IPS-20b (cell line): Measurements from ENCODE around the gene PDCD1LG2.

Source experiments
- H3K27ac ChIP-seq: one replicate; pipeline ENCODE4 v1.5.1; 2013; ENCODE audit warnings: low read length
- H3K27me3 ChIP-seq: 2 replicates; pipeline ENCODE4 v1.6.1; 2013; ENCODE audit warnings: mild to moderate bottlenecking, low read length, inconsistent platforms; ENCODE audit not compliant: insufficient read depth
- H3K36me3 ChIP-seq: 2 replicates; pipeline ENCODE4 v1.6.1; 2013; ENCODE audit warnings: low read depth, mild to moderate bottlenecking, inconsistent platforms, low read length, moderate library complexity; ENCODE audit not compliant: insufficient read depth
- H3K4me1 ChIP-seq: 2 replicates; pipeline ENCODE4 v1.6.1; 2013; ENCODE audit warnings: mild to moderate bottlenecking, control low read depth, inconsistent platforms, low read length, moderate library complexity; ENCODE audit not compliant: insufficient read depth
- H3K4me3 ChIP-seq: 2 replicates; pipeline ENCODE4 v1.5.1; 2013; ENCODE audit warnings: mild to moderate bottlenecking, low read length, inconsistent platforms
- H3K9ac ChIP-seq: 2 replicates; pipeline ENCODE4 v1.6.1; 2013; ENCODE audit warnings: low read depth, mild to moderate bottlenecking, inconsistent platforms, low read length, moderate library complexity
- H3K9me3 ChIP-seq: 2 replicates; pipeline ENCODE4 v1.6.1; 2013; ENCODE audit warnings: mild to moderate bottlenecking, low read depth, low read length, inconsistent platforms; ENCODE audit not compliant: insufficient read depth

Gene PDCD1LG2

DNA sequence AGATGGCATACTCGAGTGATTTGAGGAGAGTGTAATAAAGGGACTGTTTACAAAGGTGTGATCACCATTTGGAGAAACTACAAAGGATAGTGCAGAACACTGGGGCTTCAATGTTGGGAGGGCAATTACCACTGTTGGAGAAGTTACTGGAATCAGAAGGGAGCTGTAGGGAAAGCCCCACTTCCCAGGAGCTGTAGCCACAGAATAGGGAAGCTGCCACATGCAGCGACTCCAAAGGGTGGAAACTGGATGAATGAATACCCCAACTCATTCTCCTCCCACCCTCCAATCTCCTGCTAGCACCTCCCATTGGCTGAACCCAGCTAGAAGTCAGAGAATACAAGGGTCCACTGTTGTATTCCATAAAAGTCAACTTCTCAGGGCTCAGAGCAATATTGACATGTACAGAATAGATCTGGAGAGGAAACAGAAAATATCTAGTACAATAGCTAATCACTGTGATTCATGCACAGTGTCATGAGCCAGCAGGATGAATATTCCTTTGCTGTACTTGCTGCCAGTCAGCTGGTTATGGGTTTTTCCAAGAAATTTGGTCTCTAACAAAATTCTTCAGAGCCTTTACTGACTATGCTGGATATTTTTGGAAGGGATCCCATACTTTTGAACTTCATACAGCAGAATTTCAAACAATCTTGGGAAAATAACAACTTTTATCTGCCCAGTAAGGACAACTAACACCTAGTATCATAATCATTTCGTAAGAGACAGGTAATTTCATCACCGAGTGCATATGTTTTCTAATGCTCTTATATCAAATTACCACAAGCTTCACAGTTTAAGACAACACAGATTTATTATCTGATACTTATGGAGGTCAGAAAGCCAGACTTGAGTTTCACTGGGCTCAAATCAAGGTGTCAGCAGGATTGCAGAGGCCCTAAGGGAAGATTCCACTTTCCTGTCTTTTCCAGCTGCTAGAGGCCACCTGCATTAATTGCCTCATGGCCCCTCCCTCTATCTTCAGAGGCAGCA, 39.6 kb downstream of the PDCD1LG2 start:
- Histone ChIP-seq H3K4me3 (no peak overlapping the region), H3K27me3 (no peaks in the 10 kb centered on the region), H3K9ac (no peak overlapping the region), H3K4me1 (no peaks in the 10 kb centered on the region), H3K9me3 (no peaks in the 10 kb centered on the region), H3K27ac (no peak overlapping the region), H3K36me3 (no peaks in the 10 kb centered on the region)

DNA sequence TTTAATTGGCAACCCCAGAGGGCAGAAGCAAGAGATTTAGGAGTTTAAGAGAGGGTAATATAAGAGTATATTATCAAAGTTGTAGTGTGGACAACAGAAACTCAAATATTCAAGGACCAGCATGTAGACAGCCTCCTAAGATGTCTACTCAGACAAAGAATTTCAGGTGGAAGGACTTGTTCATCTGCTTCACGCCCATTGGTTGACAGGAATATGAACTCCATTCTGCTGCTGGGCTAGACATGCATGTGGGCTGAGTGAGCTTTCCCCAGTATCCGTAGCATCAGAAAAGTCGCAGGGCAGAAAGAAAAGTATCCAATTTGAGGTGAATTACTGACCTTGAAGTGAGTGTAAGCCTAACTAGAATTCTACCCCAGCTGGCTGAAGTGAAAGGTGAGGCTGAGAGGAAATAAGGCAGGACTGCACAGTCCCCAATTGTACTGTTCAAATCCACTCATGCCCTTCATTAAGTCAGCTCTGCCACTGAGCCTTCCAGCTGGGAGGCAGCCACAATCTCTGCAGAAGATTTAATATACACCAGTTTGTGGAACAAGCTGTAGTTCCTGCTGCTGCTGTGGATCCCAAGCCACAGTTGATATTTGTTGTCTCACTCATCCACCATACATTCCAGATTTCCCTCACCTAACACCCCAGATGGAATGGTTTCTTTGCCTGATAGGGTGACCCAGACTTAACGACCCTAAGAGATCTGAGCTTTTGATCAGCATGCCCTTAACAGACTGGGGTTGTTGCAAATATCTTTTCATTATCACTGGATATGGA, 41.2 kb downstream of the PDCD1LG2 start:
- Histone ChIP-seq H3K9me3 (no peaks in the 10 kb centered on the region), H3K27ac (no peak overlapping the region)

DNA sequence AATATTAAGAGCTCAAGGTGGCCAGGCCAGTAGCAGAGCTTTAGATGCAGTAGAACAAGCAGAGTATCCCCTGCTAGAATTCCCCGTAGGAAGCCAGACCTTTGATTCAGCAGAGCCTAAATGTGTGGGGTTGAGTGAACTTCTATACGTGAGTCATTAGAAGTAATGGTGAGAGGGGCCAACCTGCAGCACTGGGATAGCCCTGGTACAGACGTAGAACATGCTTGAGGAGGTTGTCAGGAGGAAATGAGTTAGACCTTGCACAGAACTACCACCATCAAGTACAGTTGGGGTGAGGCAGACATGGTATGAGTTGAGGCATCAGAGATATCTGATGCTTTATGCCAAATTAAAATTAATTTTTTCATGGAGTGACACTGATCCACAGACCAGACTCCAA, 42.0 kb downstream of the PDCD1LG2 start:
- Histone ChIP-seq H3K27ac (no peak overlapping the region), H3K9me3 (no peaks in the 10 kb centered on the region), H3K9ac (no peak overlapping the region), H3K36me3 (no peaks in the 10 kb centered on the region), H3K4me3 (no peak overlapping the region), H3K27me3 (no peaks in the 10 kb centered on the region), H3K4me1 (no peaks in the 10 kb centered on the region)

More for the DNA sequence above, 41.2 kb downstream of the PDCD1LG2 start:
- H3K27me3 ChIP-seq = no peaks in the 10 kb centered on the region
- H3K4me1 ChIP-seq = no peaks in the 10 kb centered on the region
- no peak overlapping the region for H3K9ac ChIP-seq
- H3K4me3 ChIP-seq = no peak overlapping the region
- H3K36me3 ChIP-seq = no peaks in the 10 kb centered on the region

DNA sequence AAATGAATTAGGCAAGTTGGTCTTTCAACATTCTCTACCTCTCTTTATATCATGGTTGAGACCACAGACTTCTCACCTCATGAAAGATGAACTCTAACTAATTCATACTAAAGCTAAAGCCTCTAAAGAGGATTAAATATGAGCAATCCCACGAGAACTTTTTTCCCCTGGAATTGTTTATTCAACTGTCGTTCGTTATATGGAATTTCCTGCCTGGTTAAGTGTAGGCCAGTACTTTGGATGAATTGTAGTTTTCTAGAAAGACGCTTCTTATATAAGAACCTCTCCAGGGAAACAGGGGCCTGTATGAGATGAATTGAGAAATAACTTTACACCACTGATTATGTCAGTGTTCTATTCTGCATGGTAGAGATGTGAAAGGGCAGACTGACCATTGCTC, 42.9 kb downstream of the PDCD1LG2 start:
- no peak overlapping the region for H3K4me3 ChIP-seq

DNA sequence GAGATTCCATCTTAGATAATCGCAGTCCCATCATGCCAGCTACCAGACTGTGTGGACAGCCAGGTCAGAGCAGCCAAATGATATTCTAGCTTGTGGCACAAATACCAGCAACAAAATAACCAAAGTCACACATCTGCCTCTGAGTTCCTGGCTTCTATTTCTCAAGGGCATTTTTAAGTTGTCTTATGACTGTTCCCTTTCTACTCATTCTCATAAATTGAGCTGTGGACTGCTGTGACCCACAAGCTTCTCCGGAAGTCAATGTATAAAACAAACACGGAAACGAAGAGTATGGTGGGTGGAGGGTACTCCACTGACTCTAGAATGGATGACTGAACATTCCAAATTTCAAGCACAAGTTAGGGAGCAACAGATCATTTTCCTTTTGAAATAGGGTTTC, 43.9 kb downstream of the PDCD1LG2 start:
- peaks cover under 1% of the 10 kb centered on the region; the same call in 1 of the 2 replicates for H3K27me3 ChIP-seq
- no peak overlapping the region for H3K9ac ChIP-seq
- H3K36me3 ChIP-seq = no peaks in the 10 kb centered on the region
- H3K4me3 ChIP-seq = no peak overlapping the region
- no peaks in the 10 kb centered on the region for H3K9me3 ChIP-seq
- no peak overlapping the region for H3K27ac ChIP-seq
- H3K4me1 ChIP-seq = no peaks in the 10 kb centered on the region

More for the DNA sequence above, 42.9 kb downstream of the PDCD1LG2 start:
- Histone ChIP-seq H3K27me3 (no peaks in the 10 kb centered on the region), H3K27ac (no peak overlapping the region), H3K9ac (no peak overlapping the region), H3K9me3 (no peaks in the 10 kb centered on the region), H3K4me1 (no peaks in the 10 kb centered on the region), H3K36me3 (no peaks in the 10 kb centered on the region)

DNA sequence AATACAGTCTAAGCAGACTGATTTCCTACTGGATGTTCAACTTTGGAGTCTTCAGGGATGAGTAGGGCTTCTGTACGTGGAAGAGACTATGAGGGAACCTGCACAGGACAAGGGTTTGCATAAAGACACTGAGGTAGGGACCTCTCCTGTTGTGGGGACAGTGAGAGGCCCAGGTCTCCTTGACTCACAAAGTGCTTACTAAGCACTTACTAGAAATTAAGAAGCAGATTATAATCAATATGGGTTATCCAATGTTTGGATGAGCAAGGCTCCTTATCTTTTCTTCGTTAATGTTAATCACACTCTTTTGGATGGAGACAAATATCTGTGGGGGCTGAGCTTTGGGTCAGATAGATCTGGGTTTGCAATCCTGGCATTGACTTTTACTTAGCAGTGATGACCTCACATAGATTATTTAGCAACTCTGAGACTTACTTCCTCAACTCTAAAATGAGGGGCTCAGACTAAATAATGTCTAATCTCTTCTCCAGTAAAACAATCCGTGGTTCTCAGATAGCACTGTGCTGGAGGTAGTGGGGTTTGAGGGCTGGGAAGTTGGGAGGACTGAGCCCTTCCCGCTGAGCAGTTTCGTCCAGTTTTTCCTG, 45.9 kb downstream of the PDCD1LG2 start:
- H3K27ac ChIP-seq = no peak overlapping the region

DNA sequence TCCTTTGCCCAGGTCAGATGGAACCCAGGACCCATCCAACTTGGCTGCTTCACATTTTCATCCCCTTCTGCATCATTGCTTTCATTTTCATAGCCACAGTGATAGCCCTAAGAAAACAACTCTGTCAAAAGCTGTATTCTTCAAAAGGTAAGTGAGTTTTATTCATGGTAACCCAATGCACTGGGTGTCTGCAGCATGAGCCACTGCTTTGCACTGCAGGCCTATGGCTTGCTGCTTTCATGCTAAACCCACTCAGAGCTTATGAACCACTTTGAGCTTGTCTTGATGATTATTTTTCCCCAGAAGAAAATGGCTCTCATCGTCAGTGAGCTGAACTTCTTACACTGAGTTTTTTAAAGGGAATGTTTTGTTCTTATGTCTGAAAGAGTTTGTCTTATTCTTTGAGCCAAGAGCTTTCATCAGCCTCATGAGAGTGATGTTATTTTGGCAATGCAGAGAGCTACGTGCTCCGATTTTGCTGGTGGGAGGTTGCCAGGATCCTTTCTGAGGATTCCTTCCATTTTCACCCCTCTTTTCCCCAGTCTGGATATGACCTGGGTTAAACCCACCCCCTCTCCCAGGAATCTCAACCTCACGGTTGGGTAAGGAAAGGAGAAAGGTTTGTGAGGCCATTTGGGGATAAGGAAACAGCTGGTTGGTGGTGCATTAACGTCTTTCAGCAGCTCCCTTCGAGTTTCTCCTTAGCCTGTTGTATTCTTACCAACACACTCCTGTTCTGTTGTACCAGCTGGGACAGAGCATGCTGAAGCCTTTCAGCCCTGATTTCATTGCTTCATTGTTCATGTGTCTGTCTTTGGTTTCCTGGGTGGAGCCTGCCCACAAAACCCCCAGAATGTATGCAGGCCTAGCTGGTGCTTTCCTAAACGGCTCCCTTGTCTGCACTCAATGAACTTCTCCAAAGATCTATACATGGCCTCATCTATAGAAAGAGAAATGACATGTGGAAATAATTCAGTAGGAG, 47.6 kb downstream of the PDCD1LG2 start:
- Histone ChIP-seq H3K27ac (no peak overlapping the region), H3K4me3 (no peak overlapping the region), H3K4me1 (no peaks in the 10 kb centered on the region), H3K9ac (no peak overlapping the region), H3K27me3 (peaks cover 15% of the 10 kb centered on the region; the same call in 1 of the 2 replicates), H3K9me3 (no peaks in the 10 kb centered on the region), H3K36me3 (no peaks in the 10 kb centered on the region)

More for the DNA sequence above, 45.9 kb downstream of the PDCD1LG2 start:
- Histone ChIP-seq H3K9me3 (no peaks in the 10 kb centered on the region), H3K4me1 (no peaks in the 10 kb centered on the region), H3K9ac (no peak overlapping the region), H3K4me3 (no peak overlapping the region), H3K27me3 (peaks cover 15% of the 10 kb centered on the region; the same call in 1 of the 2 replicates), H3K36me3 (no peaks in the 10 kb centered on the region)

DNA sequence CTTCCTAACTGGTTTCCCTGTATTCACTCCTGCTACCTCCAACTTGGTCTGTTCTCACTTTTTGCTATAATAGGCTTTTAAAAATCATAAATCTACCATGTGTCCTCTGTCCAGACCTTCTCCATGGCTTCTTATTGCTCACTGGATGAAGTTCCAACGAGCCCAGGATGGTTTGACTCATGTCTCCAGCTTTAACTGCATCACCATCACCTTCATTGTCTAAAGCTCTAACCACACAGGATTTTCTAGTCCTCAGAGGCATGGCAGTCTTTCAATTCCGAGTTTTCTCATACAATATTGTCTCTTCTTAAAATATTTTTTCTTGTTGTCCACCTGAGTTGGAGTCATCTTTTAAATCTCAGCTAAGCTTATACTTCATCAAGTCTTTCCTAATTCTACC, 49.3 kb downstream of the PDCD1LG2 start:
- no peak overlapping the region for H3K9ac ChIP-seq
- no peaks in the 10 kb centered on the region for H3K4me1 ChIP-seq
- H3K27ac ChIP-seq = no peak overlapping the region

DNA sequence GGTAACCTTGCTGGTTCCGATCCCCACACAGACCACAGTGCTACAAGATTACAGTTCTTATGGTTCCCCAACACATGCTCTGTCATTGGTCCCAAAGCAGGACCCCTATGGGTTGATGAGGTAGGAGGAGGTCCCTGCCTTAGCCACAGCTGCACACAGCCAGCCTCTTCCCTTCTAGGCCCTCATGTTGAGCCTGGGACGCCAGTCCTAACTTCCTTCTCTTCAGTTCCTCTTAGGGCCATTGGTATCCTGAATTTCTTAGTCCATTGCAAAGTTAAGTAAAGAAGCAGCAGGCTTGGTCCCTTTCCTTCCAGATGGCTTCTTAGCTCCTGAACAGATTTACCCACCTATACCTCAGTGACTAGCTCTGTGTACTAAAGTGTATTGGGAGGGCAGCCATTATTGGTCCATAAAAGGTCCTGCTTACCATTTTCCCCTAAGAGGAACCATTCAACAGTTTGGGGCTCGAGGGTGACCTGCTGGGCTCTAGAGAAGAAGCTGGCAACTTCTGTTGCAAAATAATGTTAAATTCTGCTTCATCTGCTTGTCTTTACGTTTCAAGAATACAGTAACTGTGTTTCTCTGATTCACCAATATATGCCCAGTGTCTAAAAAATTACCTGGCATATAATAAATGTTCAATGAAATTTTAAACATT, 50.2 kb downstream of the PDCD1LG2 start:
- no peak overlapping the region for H3K9ac ChIP-seq
- H3K4me1 ChIP-seq = no peaks in the 10 kb centered on the region

More for the DNA sequence above, 49.3 kb downstream of the PDCD1LG2 start:
- Histone ChIP-seq H3K4me3 (no peak overlapping the region), H3K36me3 (no peaks in the 10 kb centered on the region), H3K27me3 (peaks cover 15% of the 10 kb centered on the region; the same call in 1 of the 2 replicates), H3K9me3 (no peaks in the 10 kb centered on the region)

DNA sequence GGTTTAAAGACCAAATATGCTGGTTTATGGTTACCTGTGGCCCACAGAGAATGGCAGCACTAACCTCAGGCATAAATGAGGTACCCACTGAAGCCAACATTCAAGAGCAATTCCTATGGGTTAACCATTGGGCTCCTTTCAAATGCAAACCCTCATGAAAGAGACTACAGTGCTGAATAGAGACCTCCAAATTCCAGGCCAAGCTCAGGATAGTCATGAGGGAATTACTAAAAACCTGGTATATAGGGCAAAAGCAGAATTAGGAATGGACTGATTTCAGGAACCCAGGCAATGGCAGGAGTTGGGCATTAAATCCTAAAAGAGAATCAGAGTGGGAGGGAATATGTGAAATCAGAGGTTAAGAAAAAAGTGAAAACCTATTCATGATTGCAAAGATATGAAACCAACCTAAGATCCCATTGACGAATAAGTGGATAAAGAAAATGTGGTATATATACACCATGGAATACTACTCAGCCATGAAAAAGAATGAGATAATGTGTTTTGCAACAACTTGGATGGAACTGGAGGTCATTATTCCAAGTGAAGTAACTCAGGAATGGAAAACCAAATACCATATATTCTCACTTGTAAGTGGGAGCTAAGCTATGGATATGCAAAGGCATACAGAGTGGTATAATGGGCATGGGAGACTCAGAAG, 51.6 kb downstream of the PDCD1LG2 start:
- no peaks in the 10 kb centered on the region for H3K36me3 ChIP-seq
- H3K9ac ChIP-seq = no peak overlapping the region
- no peaks in the 10 kb centered on the region for H3K9me3 ChIP-seq
- no peak overlapping the region for H3K27ac ChIP-seq
- peaks cover 15% of the 10 kb centered on the region; the same call in 1 of the 2 replicates for H3K27me3 ChIP-seq
- H3K4me1 ChIP-seq = no peaks in the 10 kb centered on the region
- H3K4me3 ChIP-seq = no peak overlapping the region

More for the DNA sequence above, 50.2 kb downstream of the PDCD1LG2 start:
- no peak overlapping the region for H3K27ac ChIP-seq
- H3K36me3 ChIP-seq = no peaks in the 10 kb centered on the region
- no peaks in the 10 kb centered on the region for H3K9me3 ChIP-seq
- H3K4me3 ChIP-seq = no peak overlapping the region
- peaks cover 15% of the 10 kb centered on the region; the same call in 1 of the 2 replicates for H3K27me3 ChIP-seq
